Nephron progenitor cell (in vitro differentiated cells): ENCODE measurements around the gene MT1H.
"Not testable (repeated sequence)": the region's sequence is repeated elsewhere in the genome, so short reads cannot be mapped to it uniquely, and the experiment has no call there.

Experiments used
- DNase-seq: peaks from one replicate; pipeline ENCODE4 v3.0.0; 2021
- H3K27ac Mint-ChIP-seq: 2 replicates; pipeline ENCODE4 v1.8.0; 2021; ENCODE audit warnings: mild to moderate bottlenecking, moderate library complexity, mixed read lengths
- H3K27me3 Mint-ChIP-seq: 2 replicates; pipeline ENCODE4 v1.8.0; 2021; ENCODE audit warnings: mild to moderate bottlenecking, low read depth, mixed read lengths; ENCODE audit not compliant: poor library complexity
- H3K36me3 Mint-ChIP-seq: 2 replicates; pipeline ENCODE4 v1.8.0; 2021; ENCODE audit warnings: low read depth, mixed read lengths
- H3K4me1 Mint-ChIP-seq: 2 replicates; pipeline ENCODE4 v1.8.0; 2021; ENCODE audit warnings: mixed read lengths
- H3K4me3 Mint-ChIP-seq: 2 replicates; pipeline ENCODE4 v1.8.0; 2021; ENCODE audit warnings: mild to moderate bottlenecking, moderate library complexity, mixed read lengths
- H3K9me3 Mint-ChIP-seq: 2 replicates; pipeline ENCODE4 v1.8.0; 2021; ENCODE audit warnings: mild to moderate bottlenecking, moderate library complexity, mixed read lengths
- CTCF ChIP-seq: fragments of 200-600 bp; sonication (generic); IDR thresholded peaks from 2 replicates; pipeline ENCODE4 v1.5.0; 2021; ENCODE audit warnings: antibody characterized with exemption

MT1H gene

GRCh38 chr16:56669005-56669839, at the start of gene MT1H:
Gene MT1H, plus strand, starts transcription at chr16:56669814. Its CDS starts 71 bp downstream, at chr16:56669885.
- no peaks in the 10 kb centered on the region for H3K36me3 Mint-ChIP-seq
- peaks cover 7% of the 10 kb centered on the region for H3K4me1 Mint-ChIP-seq
- no peak within 1 kb of the TSS for H3K27ac Mint-ChIP-seq
- no peak for TF ChIP-seq CTCF
- H3K27me3 Mint-ChIP-seq, result peaks cover 100% of the 10 kb centered on the region
- DNase-seq, result no peak
- H3K4me3 Mint-ChIP-seq, result no peak within 1 kb of the TSS
- no peaks in the 10 kb centered on the region for H3K9me3 Mint-ChIP-seq

GRCh38 chr16:56620339-56620897, 49.2 kb upstream of the MT1H start:
- Mint-ChIP-seq H3K4me1 (peaks cover 36% of the 10 kb centered on the region), H3K27ac (no peak overlapping the region), H3K9me3 (peaks cover 18% of the 10 kb centered on the region), H3K4me3 (peak overlapping the region; percentile 14), H3K27me3 (peaks cover 100% of the 10 kb centered on the region), H3K36me3 (no peaks in the 10 kb centered on the region)
- no peak for DNase-seq
- TF ChIP-seq CTCF, result no peak

- not testable (repeated sequence) for H3K36me3 Mint-ChIP-seq, H3K4me3 Mint-ChIP-seq, H3K27ac Mint-ChIP-seq, DNase-seq
- Mint-ChIP-seq H3K9me3 (peaks cover 18% of the 10 kb centered on the region), H3K4me1 (peaks cover 42% of the 10 kb centered on the region), H3K27me3 (peaks cover 100% of the 10 kb centered on the region)
Observed at GRCh38 chr16:56621665-56622445, 47.8 kb upstream of the MT1H start.

- Mint-ChIP-seq H3K9me3 (peaks cover 18% of the 10 kb centered on the region), H3K27me3 (peaks cover 100% of the 10 kb centered on the region), H3K4me1 (peaks cover 34% of the 10 kb centered on the region)
- H3K4me3 Mint-ChIP-seq, H3K27ac Mint-ChIP-seq, DNase-seq, H3K36me3 Mint-ChIP-seq: not testable (repeated sequence)
Observed at GRCh38 chr16:56623184-56623583, 46.4 kb upstream of the MT1H start.

GRCh38 chr16:56623637-56624036, 46.0 kb upstream of the MT1H start:
- Mint-ChIP-seq H3K27me3 (peaks cover 100% of the 10 kb centered on the region), H3K27ac (no peak overlapping the region), H3K4me3 (no peak overlapping the region), H3K9me3 (peaks cover 18% of the 10 kb centered on the region), H3K36me3 (no peaks in the 10 kb centered on the region), H3K4me1 (peaks cover 31% of the 10 kb centered on the region)
- no peak for DNase-seq
- no peak for TF ChIP-seq CTCF

- Mint-ChIP-seq H3K36me3 (no peaks in the 10 kb centered on the region), H3K27me3 (peaks cover 100% of the 10 kb centered on the region), H3K4me3 (peak within 1 kb of the TSS; percentile 81), H3K4me1 (peaks cover 25% of the 10 kb centered on the region), H3K9me3 (peaks cover 18% of the 10 kb centered on the region), H3K27ac (no peak within 1 kb of the TSS)
- no peak for TF ChIP-seq CTCF
- peak; percentile 46 for DNase-seq
Observed at GRCh38 chr16:56625140-56625942, 44.3 kb upstream of the MT1H start, which contains the start of gene MT1E. Gene MT1E, plus strand, starts transcription at chr16:56625781. Its CDS starts 71 bp downstream, at chr16:56625852.
